NCI-H1436 treated with DMSO at 0.1 percent for 48 hours (cell line): ENCODE results near the gene GJB3.
"Not testable (repeated sequence)": the region's sequence is repeated elsewhere in the genome, so short reads cannot be mapped to it uniquely, and the experiment has no call there.

Source experiments
- DNase-seq: peaks from one replicate; lab custom pipeline; 2025; lab: John Stamatoyannopoulos, UW

The GJB3 gene

DNA sequence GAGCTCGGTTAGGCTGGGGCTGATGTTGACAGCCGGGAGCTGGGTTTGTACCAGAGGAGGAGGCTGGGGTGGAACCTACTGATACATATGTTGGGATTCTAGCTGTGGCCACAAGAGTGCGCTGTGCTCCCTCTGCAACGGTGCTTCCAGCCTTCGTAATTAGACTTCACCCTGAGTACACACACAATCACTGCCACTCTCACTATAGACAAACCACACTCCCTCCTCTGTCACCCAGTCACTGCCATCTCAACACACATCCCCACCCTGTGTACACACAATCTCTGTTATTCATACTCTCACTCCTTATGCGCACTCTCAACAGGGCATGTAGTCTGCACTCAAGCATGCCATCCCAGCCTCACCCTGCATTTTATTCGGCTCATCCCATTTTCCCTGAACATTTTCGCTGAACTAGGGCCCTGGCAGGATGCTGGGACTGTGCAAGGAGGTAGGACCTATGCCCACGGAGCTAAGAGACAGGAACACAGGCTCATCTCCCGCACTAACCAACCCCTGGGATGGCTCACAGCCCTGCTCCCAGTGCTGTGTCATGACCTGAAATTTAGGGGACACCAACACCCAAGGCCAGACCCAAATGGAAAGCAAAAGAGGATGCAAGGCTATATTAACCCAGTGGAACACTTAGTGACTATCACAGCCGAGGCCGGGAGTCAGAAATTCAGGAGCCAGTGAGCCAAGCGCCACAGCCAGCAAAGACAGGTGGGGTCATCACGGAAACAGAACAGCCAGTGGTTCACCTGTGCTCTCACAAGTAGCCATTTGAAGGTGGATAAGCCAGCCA lies 5.7 kb downstream of the GJB3 start:
- peak; percentile 19 for DNase-seq

- no peak for DNase-seq
Observed at GRCh38 chr1:34787461-34788420, 6.7 kb downstream of the GJB3 start.

- no peak for DNase-seq
Observed at GRCh38 chr1:34790985-34791384, 10.0 kb downstream of the GJB3 start.

DNA sequence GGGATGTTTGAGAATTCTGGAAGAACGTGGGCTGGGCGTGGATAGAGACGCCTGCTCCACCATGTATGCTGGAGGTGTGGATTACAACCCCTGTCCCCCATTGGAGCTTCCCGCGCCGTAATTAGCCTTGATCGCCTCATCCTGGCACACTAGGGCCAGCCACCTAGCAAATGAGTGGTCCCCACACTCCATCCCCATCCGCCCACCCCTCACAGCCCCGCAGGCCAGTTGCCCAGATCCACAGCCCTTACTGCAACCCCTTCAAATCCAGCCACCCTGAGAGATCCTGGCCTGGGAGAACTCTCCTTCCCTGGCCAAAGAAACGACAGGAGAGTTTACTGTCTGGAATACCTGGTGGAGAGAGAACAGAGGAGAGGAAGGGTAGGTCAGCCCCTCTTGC lies 11.4 kb downstream of the GJB3 start:
- DNase-seq = no peak

DNA sequence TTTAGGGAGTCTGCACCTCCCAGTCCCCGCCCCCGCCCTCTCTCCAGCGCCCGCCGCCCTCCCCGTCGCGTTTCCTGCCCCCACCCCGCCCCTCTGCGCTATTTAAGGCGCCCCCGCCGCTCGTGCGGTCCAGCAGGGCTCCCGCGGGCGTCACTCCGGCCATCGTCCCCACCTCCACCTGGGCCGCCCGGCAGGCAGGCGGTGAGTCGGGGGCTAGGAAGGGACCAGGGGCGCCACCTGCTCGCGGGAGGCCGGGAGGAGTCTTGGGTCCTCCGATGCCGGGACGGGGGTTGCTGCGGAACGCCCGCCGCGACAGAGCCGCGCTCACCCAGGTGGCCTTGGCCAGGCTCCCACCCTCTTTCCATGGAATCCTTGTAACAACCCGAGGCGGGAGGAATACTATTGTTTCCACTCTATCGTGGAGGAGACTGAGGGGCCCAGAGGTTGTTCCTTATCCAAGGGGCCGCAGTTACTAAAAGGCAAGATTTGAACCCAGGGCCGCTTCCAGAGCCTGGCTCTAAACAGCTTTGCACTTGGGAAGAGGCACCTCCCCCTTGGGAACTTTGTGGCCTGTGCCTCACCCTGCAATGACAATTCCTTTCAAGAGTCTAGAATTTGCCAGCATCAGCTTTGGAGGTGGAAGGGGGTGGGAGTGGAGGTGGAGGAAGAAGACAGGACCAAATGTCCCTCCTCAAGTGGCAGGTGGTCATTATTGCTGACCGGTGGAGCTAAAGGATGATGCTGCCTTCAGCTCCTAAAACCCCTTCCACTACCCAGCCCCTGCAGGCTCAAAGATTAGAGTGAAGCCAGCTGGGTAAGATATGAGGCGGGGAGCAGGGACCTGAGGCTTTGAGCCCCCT lies 12.1 kb downstream of the GJB3 start, which contains the start of gene GJA4:
Gene GJA4 (plus strand): TSS at position 132 of the 860 bp plus-strand sequence. CDS start 1,215 bp downstream, outside the sequence.
- DNase-seq = no peak

DNA sequence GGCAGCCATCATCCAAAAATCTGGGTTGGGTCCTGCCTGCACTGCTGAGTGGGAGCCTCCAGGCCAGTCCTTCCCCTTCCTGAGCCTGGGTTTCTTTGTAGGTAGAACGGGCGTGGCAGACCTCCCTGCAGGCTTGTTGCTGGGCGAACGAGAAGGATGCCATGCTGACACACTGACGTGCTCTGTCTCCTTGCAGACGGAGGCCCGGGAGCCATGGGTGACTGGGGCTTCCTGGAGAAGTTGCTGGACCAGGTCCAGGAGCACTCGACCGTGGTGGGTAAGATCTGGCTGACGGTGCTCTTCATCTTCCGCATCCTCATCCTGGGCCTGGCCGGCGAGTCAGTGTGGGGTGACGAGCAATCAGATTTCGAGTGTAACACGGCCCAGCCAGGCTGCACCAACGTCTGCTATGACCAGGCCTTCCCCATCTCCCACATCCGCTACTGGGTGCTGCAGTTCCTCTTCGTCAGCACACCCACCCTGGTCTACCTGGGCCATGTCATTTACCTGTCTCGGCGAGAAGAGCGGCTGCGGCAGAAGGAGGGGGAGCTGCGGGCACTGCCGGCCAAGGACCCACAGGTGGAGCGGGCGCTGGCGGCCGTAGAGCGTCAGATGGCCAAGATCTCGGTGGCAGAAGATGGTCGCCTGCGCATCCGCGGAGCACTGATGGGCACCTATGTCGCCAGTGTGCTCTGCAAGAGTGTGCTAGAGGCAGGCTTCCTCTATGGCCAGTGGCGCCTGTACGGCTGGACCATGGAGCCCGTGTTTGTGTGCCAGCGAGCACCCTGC lies 13.2 kb downstream of the GJB3 start:
- DNase-seq = no peak

GRCh38 chr1:34794790-34795180 lies 13.8 kb downstream of the GJB3 start:
- DNase-seq = no peak

GRCh38 chr1:34795916-34796315 lies 14.9 kb downstream of the GJB3 start:
- no peak for DNase-seq

DNA sequence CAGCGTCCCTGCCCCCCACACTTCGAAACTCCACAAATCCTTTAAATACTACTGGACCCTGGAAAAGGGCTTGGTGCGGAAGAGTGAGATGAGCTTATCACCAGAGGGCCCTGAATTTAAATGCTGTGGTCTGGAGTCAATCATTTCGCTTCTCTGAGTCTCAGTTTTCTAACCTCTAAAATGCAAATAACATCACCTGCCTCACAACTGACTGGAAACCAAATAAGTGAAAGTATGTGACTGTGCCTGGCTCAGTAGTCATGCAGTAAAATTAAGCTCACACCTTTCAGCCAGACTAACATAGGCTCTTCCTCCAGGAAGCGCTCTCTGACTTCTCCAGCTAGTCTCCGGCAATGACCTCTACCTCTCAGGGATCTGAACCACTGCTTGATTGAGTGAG lies 16.0 kb downstream of the GJB3 start:
- no peak for DNase-seq

DNA sequence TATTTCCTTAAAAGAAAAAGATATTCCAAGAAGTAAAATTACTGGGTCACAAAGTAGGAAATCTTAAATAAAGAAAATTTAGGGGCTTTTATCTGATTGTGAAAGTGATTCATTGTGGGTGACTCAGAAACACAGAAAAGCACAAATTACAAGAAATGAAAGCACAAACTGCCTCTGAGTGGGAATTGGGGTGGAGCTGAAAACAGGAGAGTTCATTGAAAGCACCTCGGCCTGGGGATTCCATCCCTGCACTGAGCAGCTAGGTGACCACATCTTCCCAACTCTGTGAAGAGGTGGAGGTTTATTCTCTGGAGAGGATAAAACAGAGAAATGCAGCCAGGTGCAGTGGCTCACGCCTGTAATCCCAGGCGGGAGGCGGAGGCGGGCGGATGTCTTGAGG lies 19.2 kb downstream of the GJB3 start:
- DNase-seq = no peak

DNA sequence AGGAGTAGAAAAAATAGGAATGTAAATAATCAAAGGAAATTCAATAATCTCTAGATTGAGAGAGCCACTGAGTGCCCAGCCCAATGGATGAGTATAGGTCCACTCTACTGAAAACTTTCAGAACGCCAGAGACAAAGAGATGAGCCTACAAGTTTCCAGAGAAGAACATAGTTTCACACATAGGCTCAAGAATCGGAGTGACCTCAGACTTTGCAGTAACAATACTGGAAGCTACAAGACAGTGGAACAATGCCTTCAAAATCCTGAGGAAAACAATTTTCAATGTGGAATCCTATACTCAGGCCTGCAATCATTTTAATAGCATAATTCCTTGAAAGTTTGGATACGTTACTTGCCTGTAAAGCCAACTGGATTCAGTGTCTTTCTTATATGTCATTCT lies 22.8 kb downstream of the GJB3 start:
- DNase-seq = no peak

- no peak for DNase-seq
Observed at GRCh38 chr1:34806396-34806795, 25.4 kb downstream of the GJB3 start.

GRCh38 chr1:34808051-34808810 lies 27.2 kb downstream of the GJB3 start:
- DNase-seq = no peak

DNA sequence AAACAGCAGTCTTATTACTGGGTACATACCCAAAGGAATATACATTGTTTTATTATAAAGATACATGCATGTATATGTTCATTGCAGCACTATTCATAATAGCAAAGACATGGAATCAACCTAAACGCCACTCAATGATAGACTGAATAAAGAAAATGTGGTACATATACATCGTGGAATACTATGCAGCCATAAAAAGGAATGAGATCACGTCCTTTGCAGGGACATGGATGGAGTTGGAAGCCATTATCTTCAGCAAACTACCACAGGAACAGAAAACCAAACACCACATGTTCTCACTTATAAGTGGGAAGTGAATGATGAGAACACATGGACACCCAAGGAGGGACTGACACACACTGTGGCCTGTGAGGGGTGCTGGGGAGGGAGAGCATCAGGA lies 29.8 kb downstream of the GJB3 start:
- not testable (repeated sequence) for DNase-seq

GRCh38 chr1:34816332-34816731 lies 35.3 kb downstream of the GJB3 start:
- no peak for DNase-seq

DNA sequence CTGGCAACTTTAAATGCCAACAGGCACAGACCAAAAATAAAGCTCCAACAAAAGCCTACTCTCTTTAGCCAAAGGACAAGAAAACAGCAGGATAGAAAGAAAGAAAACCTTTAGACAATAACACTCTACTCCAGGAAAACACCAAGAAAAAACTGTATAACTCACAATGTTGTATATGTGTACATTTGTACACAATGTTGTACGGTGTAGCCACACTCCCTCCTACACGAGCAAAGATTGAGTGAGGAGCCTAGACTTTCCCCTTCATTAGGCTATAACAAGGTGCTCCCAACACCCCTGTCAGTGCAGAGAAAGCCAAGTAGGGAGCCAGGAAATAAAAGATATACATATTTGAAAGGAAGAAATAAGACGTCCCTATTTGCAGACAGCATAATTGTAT lies 35.8 kb downstream of the GJB3 start:
- no peak for DNase-seq

DNA sequence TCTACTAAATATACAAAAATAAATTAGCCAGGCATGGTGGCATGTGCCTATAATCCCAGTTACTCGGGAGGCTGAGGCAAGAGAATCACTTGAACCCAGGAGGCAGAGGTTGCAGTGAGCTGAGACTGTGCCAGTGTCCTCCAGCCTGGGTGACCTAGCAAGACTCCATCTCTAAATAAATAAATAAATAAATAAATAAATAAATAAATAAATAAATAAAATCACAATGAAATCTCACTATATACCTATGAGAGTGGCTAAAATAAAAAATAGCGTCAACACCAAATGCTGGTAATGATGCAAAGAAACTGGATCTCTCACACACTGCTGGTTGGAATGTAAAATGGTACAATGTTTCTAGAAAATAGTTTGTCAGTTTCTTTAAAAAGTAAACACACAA lies 37.8 kb downstream of the GJB3 start:
- not testable (repeated sequence) for DNase-seq

DNA sequence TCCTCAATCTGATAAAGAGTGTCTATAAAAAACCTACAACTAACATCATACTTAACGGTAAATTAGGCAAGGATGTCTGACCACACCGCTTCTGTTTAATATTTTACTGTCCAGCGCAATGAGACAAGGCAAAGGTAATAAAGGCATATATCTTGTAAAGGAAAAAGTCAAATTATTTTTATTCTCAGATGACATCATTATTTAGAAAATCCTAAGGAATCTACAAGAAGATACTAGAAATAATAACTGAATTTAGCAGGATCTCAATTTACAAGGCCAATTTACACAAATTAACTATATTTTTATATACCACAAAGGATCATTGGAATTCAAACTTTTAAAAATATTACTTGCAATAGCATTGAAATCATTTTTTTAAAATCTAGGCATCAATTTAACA lies 41.2 kb downstream of the GJB3 start:
- DNase-seq = no peak

- DNase-seq = no peak
Observed at GRCh38 chr1:34824817-34825454, 43.9 kb downstream of the GJB3 start.
